ENCODE results near the gene EPHB2.

EPHB2 gene

DNA sequence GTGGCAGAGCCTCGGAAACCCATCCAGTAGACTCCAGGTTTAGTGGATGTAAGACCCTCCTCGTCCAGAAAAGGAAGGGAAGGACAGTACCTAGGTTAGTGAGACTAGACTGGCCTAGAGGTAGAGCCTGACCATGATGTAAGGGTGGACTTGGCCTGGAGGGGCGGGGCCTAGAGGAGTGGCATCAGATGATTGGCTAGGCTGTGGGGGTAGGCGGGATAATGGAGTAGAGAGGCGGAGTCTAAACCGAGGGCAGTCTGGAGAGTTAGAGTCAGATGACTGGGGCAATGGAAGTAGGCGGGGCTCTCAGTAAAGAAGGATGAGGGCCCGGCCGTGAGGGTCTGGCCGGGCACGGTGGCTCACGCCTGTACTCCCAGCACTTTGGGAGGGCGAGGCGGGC is 70.1 kb downstream of the EPHB2 start:
- peak; percentile 63 for DNase-seq (ENCODE audit: low spot score)

DNA sequence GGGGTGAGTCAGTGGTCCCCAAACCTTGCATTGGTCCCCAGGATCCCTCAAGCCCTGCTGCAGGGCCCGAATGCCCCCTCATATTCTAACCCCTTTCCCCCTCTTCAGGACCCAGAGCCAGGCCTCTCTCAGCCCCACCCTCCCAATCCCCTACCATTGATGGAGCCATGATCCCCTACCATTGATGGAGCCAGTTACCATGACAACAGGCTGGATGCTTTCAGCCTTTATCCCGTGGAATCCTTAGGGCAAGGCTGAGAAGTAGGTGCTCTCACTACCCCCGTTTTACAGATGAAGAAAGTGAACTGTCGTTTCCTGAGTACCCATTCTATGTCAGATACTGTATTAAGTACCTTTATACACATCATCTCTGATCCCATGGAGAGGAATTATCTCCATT is 70.8 kb downstream of the EPHB2 start:
- DNase-seq (ENCODE audit: low spot score), result no peak

GRCh38 chr1:22782406-22782805 is 71.8 kb downstream of the EPHB2 start:
- DNase-seq (ENCODE audit: low spot score), result no peak

- DNase-seq (ENCODE audit: low spot score), result no peak
Measured at GRCh38 chr1:22784317-22784716, 73.7 kb downstream of the EPHB2 start.

GRCh38 chr1:22784737-22785136 is 74.1 kb downstream of the EPHB2 start:
- no peak for DNase-seq (ENCODE audit: low spot score)

DNA sequence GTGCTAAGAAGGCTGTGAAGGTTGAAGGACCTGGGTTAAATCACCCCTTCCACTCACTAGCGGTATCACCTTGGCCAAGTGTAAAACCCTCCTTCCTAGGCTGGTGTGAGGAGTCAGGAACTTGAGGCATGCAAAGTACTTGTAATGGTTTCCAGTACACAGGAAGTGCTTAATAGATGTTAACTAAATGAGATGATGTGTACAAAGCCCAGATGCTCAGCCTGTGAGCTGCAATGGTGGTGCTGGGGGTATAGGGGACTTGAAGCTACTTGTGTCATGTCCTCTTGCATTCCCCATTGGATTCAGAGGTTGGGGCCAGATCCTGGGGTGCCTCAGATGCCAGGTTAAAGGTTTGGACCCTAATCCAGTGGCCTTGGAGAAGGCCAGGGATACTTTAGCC is 75.5 kb downstream of the EPHB2 start:
- DNase-seq (ENCODE audit: low spot score), result no peak

DNA sequence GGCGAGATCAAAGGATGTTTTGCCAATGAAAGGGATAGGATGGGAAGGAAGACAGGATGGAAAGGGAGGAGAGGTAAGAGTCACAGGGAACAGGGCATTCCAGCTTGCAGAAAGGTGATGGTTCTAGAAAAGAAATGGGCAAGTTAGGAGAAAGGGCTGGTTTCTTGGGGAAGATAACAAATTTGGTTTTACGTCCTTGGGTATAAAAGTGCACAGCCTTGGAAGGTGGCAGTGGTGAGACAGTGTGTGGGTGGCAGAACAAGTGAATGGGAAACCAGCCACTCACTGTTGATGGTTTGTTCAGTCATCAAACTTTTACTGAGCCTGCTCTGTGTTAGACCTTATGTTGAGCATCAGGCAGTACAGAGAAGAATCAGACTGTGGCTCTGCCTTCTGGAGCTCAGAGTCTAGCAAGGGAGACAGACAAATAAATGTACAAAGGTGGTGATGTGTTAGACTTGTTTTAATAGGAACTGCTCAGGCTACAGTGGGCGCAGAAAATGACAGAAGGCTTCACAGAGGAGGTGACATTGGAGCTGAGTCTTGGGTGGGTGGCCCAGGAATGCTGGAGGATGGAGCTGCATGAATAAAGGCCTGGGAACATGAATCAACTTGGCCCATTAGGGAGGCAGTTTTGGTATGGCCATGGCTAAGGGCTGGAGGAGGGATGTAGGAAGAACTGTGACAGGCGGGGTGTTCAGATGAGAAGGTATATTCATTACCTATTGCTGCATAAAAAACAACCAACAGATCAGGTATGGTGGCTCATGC is 76.3 kb downstream of the EPHB2 start:
- no peak for DNase-seq (ENCODE audit: low spot score)

- no peak for DNase-seq (ENCODE audit: low spot score)
Measured at GRCh38 chr1:22787636-22788035, 77.0 kb downstream of the EPHB2 start.

GRCh38 chr1:22788254-22788661 is 77.6 kb downstream of the EPHB2 start:
- DNase-seq (ENCODE audit: low spot score), result no peak

GRCh38 chr1:22789356-22789994 is 78.8 kb downstream of the EPHB2 start:
- no peak for DNase-seq (ENCODE audit: low spot score)

GRCh38 chr1:22790232-22791008 is 79.8 kb downstream of the EPHB2 start:
- DNase-seq (ENCODE audit: low spot score), result no peak

DNA sequence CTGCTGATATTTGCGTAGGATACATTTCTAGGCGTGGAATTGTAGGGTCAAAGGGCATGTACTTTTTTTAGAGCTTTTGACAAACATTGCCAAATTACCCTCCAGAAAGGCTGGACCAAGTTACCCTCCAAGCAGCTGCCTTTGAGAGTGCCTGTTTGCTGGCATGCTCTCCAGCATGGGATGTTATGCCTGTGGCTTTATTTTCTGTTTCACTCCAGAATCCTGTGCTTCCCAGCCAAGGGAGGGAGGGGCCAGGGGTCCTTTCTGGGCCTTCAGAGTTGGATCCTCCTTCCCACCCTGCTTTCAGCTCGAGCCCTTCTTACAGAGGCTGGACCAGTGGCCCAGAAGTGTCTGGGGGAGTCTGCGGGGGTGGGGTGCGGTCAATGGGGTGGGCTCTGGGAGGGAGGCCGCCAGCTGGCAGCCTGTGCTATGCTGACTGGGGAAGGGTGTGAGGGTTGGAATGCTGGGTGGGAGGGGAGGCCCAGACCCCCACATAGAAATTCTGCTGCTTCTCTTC is 81.2 kb downstream of the EPHB2 start:
- no peak for DNase-seq (ENCODE audit: low spot score)

GRCh38 chr1:22792396-22793160 is 81.9 kb downstream of the EPHB2 start:
- no peak for DNase-seq (ENCODE audit: low spot score)

DNA sequence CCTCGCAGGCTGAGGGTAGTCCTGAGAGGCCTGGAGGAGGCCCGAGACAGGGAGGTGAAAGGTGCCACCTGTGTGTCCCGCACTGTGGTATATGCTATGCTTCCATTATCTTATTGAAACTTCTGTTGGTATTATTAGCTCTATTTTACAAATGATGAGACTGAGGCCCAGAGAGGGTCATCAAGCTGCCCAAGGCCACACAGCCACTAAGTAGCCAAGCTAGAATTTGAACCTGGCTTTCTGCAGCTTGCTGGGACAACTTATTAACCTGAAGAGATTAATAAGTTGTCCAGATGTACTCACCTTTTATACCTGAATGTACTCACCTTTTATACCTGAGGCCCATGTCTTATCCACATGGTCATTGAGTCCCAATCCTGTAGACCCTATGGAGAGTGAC is 83.0 kb downstream of the EPHB2 start:
- no peak for DNase-seq (ENCODE audit: low spot score)

DNA sequence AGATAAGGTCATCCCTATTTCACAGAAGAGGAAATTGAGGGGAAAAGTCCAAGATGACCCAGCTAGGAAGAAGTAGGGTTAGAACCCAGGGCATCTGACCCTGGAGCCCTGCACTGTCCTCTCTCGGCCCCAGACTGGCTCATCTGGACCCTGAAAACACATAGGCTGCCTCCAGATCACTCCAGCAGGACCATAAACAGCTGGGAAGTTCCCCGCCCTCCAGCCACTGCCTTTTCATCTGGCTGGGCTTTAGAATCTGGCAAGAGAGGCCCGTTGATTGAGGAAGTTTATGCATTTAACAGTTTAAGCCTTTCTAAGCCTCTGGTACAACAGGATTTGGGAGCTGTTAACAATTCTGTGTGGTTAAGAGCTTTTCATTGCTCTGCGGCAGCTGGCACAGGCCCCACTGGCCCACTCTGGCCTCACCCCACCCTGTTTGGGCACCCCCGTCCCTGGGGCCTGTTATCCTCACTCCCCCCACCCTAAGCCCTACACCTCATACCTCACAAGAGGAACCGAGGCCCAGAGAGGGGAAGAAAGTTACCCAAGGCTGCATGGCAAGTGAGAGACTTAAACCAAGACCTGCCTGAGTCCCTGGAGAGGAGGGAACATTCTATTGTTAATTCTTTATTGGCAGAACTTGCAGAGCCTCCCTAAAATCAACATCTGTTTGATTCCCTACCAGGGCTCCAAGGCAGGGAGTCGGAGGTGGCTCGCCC is 84.2 kb downstream of the EPHB2 start:
- no peak for DNase-seq (ENCODE audit: low spot score)

GRCh38 chr1:22795366-22795714 is 84.7 kb downstream of the EPHB2 start:
- no peak for DNase-seq (ENCODE audit: low spot score)

DNA sequence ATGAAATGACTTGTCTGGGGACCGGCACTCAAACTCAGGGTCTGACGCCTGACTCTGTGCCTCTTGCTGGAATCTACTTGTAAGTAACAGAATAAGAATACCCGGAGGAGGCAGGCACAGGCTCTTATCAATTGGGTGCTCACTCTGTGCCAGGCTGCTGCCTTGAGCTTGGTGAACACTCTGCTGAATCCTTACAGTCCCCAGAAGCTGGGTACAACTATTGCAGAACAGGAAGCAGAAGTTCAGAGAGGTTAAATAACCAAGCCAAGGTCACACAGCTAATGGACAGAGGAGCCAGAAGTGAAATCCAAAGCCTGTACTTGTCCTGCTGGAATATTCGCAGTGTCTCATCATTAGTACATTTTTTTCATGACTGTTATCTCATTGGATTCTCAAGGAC is 86.0 kb downstream of the EPHB2 start:
- DNase-seq (ENCODE audit: low spot score), result no peak

GRCh38 chr1:22798083-22798482 is 87.4 kb downstream of the EPHB2 start:
- DNase-seq (ENCODE audit: low spot score), result no peak

- DNase-seq (ENCODE audit: low spot score), result no peak
Measured at GRCh38 chr1:22799971-22800370, 89.3 kb downstream of the EPHB2 start.

GRCh38 chr1:22800629-22801028 is 90.0 kb downstream of the EPHB2 start:
- no peak for DNase-seq (ENCODE audit: low spot score)

GRCh38 chr1:22801347-22801746 is 90.7 kb downstream of the EPHB2 start:
- DNase-seq (ENCODE audit: low spot score), result no peak

DNA sequence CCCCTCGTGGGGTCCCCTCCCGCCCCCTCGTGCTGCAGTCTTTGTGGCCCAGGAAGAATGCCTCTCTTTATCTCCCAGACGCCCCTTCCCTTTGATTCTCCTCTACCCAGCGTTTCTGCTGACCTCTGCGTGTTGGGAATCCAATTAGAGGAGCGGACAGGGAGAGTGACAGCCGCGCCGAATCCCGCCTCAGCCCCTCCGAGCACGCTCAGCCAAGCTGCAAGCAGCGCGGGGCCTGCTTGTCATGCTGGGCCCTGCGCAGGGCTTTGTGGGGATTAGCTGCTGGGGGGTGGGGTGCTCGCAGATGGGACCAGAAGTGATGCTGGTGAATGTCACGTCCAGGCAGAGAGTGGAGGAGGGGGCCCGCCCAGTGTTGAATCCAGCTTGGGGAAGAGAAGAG is 91.1 kb downstream of the EPHB2 start:
- no peak for DNase-seq (ENCODE audit: low spot score)

Data from globus pallidus (tissue), 1 donor.